Thyroid gland (tissue), 4 donors: ENCODE results near the gene RRM2.

ENCODE experiments used
- POLR2A ChIP-seq, 2 donors: fragments of 450-650 bp; IDR thresholded peaks; one replicate each; pipeline ENCODE4 v1.6.1; 2017; ENCODE audit warnings: antibody characterized with exemption in 2 of 2, mild to moderate bottlenecking in 2 of 2, moderate library complexity in 1 of 2
- TF ChIP-seq, protein P1 (sequence below), 6 experiments: fragments of 200-600 bp in 3 of 6; fragments of 450-650 bp in 3 of 6; sonication (generic) in 3 of 6; IDR thresholded peaks; one replicate each; pipeline ENCODE4 v1.5.1; 2016 to 2019; ENCODE audit warnings: antibody characterized with exemption in 6 of 6, mild to moderate bottlenecking in 2 of 6, inconsistent platforms in 1 of 6, moderate library complexity in 1 of 6

GRCh38 chr2:10160203-10160955, 37.8 kb downstream of the RRM2 start:
- TF ChIP-seq, protein P1, sequence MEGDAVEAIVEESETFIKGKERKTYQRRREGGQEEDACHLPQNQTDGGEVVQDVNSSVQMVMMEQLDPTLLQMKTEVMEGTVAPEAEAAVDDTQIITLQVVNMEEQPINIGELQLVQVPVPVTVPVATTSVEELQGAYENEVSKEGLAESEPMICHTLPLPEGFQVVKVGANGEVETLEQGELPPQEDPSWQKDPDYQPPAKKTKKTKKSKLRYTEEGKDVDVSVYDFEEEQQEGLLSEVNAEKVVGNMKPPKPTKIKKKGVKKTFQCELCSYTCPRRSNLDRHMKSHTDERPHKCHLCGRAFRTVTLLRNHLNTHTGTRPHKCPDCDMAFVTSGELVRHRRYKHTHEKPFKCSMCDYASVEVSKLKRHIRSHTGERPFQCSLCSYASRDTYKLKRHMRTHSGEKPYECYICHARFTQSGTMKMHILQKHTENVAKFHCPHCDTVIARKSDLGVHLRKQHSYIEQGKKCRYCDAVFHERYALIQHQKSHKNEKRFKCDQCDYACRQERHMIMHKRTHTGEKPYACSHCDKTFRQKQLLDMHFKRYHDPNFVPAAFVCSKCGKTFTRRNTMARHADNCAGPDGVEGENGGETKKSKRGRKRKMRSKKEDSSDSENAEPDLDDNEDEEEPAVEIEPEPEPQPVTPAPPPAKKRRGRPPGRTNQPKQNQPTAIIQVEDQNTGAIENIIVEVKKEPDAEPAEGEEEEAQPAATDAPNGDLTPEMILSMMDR (IDR thresholded peaks at IDR 0.05): no peak
- TF ChIP-seq POLR2A (IDR thresholded peaks at IDR 0.05): no peak
